Mesothelial cell of epicardium (in vitro differentiated cells): ENCODE results near the gene ABCA10. TPM values are rescaled to one million over a fixed set of nuclear protein-coding genes. Genes with fewer than 3 reads are reported as not detected.

ENCODE experiments used
- DNase-seq, 2 experiments: peaks; one replicate each; pipeline ENCODE4 v3.0.0; 2021; ENCODE audit warnings: low spot score in 2 of 2; ENCODE audit not compliant: unreplicated experiment in 2 of 2
- H3K27ac Mint-ChIP-seq: 2 replicates; pipeline ENCODE4 v1.8.0; 2021; ENCODE audit warnings: mixed read lengths
- H3K27me3 Mint-ChIP-seq: 2 replicates; pipeline ENCODE4 v1.8.0; 2021; ENCODE audit warnings: low read depth, mixed read lengths
- H3K36me3 Mint-ChIP-seq: 2 replicates; pipeline ENCODE4 v1.8.0; 2021; ENCODE audit warnings: mixed read lengths
- H3K4me1 Mint-ChIP-seq: 2 replicates; pipeline ENCODE4 v1.8.0; 2021; ENCODE audit warnings: mixed read lengths
- H3K4me3 Mint-ChIP-seq: 2 replicates; pipeline ENCODE4 v1.8.0; 2021; ENCODE audit warnings: mild to moderate bottlenecking, moderate library complexity, mixed read lengths
- H3K9me3 Mint-ChIP-seq: 2 replicates; pipeline ENCODE4 v1.8.0; 2021; ENCODE audit warnings: mixed read lengths
- total RNA-seq: library from RNA; stranded (reverse); gene quantifications from 3 replicates; pipeline ENCODE4 v1.2.1, GENCODE V29; 2021
- TF ChIP-seq, protein P1 (sequence below): fragments of 200-600 bp; sonication (generic); IDR thresholded peaks from one replicate; pipeline ENCODE4 v1.5.0; 2021; ENCODE audit warnings: antibody characterized with exemption; ENCODE audit not compliant: unreplicated experiment

The ABCA10 gene
- total RNA-seq, 1 donor from 2014 or later: 0.74 TPM

DNA sequence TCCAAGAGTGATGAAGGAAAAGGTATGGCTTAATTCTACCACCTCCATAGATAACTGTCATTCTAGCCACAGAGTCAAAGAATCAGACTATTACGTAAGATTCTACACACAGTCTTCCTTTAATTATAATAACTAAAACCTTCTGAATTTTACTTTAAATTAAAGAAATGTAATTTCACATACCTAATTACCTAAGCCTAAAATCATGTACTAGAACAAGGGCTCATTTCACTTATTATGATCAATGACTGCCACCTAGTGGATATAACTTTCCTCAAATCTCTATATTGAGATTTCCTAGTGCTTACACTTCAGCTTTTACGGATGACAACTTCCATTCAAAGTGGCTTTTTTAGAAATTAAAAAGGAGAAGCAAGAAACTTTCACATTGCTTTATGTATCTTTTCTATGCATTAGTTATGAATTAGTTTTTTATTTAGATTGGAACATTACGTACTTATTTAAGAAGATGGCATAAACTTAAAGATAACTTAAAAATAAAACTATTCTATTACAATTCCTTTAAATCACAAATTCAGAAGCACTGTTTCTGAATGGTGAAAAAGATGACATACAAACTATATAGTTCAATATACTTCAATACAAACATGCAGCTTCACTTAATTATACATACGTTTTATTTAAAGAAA is 18.2 kb upstream of the ABCA10 start:
- Mint-ChIP-seq H3K27me3 (no peaks in the 10 kb centered on the region), H3K4me3 (no peak overlapping the region)
- TF ChIP-seq, protein P1, sequence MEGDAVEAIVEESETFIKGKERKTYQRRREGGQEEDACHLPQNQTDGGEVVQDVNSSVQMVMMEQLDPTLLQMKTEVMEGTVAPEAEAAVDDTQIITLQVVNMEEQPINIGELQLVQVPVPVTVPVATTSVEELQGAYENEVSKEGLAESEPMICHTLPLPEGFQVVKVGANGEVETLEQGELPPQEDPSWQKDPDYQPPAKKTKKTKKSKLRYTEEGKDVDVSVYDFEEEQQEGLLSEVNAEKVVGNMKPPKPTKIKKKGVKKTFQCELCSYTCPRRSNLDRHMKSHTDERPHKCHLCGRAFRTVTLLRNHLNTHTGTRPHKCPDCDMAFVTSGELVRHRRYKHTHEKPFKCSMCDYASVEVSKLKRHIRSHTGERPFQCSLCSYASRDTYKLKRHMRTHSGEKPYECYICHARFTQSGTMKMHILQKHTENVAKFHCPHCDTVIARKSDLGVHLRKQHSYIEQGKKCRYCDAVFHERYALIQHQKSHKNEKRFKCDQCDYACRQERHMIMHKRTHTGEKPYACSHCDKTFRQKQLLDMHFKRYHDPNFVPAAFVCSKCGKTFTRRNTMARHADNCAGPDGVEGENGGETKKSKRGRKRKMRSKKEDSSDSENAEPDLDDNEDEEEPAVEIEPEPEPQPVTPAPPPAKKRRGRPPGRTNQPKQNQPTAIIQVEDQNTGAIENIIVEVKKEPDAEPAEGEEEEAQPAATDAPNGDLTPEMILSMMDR: peak; percentile 76

DNA sequence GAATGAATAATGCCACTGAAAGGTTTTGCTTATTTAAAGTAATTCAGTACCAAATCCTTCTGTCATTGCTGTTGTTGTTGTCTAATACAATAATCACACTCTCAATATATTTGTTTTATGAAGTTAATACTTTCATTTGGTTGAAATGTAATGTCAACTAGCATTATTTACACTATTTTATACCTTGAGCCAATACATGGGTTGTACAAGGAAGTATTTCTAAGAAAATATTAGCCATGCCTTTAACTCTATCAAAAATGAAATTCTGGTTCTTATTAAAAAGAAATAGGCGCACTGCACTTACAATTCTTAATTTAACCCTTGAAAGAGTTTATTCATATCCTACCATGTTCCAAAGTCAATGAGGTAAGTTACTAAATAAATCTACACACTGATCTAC is 17.6 kb upstream of the ABCA10 start:
- no peaks in the 10 kb centered on the region for H3K36me3 Mint-ChIP-seq
- no peak overlapping the region for H3K27ac Mint-ChIP-seq
- no peak overlapping the region for H3K4me3 Mint-ChIP-seq
- no peak for DNase-seq
- no peaks in the 10 kb centered on the region for H3K4me1 Mint-ChIP-seq
- H3K27me3 Mint-ChIP-seq: no peaks in the 10 kb centered on the region
- no peaks in the 10 kb centered on the region for H3K9me3 Mint-ChIP-seq
- TF ChIP-seq, protein P1: no peak

More for the DNA sequence above, 18.2 kb upstream of the ABCA10 start:
- no peaks in the 10 kb centered on the region for H3K4me1 Mint-ChIP-seq
- no peak for DNase-seq
- H3K36me3 Mint-ChIP-seq: no peaks in the 10 kb centered on the region
- no peaks in the 10 kb centered on the region for H3K9me3 Mint-ChIP-seq
- H3K27ac Mint-ChIP-seq: no peak overlapping the region

DNA sequence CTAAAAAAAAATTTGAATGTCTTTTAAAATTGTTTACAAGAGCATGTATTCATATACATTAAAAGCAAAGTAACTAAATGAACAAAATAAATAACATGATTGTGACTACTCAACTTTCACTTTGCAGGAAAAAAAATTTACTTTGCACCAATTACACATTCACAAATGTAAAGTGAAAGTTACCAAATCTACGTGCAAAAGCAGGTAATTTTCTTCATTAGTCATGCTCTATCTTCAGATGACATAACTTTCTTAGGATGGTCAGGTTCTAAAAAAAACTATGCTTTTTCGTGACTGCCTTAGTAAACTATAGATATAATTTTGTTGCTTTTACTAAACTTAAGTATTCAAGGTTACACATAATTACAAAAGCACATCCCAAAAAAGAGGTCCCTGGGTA is 17.0 kb upstream of the ABCA10 start:
- TF ChIP-seq, protein P1: no peak
- H3K27ac Mint-ChIP-seq: no peak overlapping the region
- H3K9me3 Mint-ChIP-seq: no peaks in the 10 kb centered on the region
- no peaks in the 10 kb centered on the region for H3K4me1 Mint-ChIP-seq
- DNase-seq: no peak
- no peaks in the 10 kb centered on the region for H3K36me3 Mint-ChIP-seq
- H3K27me3 Mint-ChIP-seq: no peaks in the 10 kb centered on the region
- H3K4me3 Mint-ChIP-seq: no peak overlapping the region

DNA sequence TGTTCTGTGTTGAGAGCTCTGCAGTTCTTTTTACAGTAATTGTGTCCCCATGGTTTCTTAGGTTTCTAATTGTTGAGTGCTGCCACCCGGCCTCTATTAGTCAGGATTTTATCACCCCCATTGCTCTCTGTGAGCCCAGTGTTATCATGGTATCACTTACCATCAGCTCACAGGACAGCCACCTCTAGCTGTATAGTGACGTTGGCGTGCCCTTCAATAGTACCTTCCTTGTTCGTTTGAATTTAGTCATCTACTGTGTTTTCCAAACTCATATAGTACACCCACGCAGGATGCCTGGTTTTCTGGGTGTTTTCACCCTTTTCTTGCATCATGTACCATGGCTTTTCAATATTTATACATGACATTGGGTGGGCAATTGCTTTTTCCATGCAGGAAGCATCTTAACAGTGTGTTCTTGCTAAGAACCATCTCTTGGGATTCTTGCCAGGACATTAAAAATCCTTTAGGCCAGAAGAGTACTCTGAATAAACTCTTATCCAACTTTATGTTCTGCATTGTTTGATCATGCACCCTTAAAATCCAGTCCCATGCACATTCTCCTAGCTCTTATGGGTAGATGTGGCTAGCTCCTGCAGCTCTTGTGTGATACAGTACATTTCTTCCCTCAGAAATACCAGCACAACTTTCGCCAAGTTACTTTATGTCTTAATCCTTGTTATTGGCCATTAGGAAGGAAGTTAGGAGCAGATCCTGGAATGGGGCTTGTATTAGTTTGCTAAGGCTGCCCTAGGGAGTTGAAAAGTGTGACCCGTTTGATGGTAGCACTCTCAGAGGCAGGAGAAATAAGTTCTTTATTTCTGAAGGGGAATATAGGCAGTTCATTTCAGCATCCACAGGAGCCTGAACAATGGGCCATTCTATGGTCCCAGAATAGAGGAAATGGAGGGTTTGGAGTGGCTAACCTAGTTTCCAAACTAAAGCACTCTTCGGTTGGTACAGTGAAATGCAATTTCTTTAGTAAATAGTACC is 11.3 kb upstream of the ABCA10 start:
- no peaks in the 10 kb centered on the region for H3K9me3 Mint-ChIP-seq
- H3K27ac Mint-ChIP-seq: no peak overlapping the region

DNA sequence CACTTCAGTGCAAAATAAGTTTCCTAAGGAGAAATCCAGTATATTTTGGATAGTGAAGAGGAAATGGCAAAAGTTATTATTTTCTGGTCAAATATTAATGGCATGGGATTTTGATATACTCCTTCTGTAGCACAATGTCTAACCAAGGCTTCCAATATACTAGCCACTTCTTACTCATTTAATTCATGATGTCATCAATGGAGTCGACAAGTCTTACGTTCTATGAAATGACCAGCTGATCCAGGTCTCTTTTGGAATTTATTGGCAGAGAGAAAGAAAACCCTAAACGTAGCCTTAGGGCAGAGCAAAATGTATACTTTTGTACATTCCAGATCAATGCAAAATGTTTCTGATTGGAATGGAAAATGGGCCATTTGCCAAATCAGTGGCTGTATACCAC is 8.3 kb upstream of the ABCA10 start:
- H3K9me3 Mint-ChIP-seq: peaks cover 17% of the 10 kb centered on the region
- H3K4me1 Mint-ChIP-seq: peaks cover 2% of the 10 kb centered on the region
- H3K4me3 Mint-ChIP-seq: no peak overlapping the region
- H3K27ac Mint-ChIP-seq: no peak overlapping the region
- no peak for DNase-seq
- H3K36me3 Mint-ChIP-seq: no peaks in the 10 kb centered on the region
- no peaks in the 10 kb centered on the region for H3K27me3 Mint-ChIP-seq
- TF ChIP-seq, protein P1: no peak

More for the DNA sequence above, 11.3 kb upstream of the ABCA10 start:
- Mint-ChIP-seq H3K27me3 (no peaks in the 10 kb centered on the region), H3K4me1 (peaks cover 2% of the 10 kb centered on the region), H3K36me3 (no peaks in the 10 kb centered on the region), H3K4me3 (no peak overlapping the region)
- TF ChIP-seq, protein P1: no peak
- no peak for DNase-seq
